Small intestine (tissue), 7 donors: ENCODE data around the gene TLR8. TPM values are rescaled to one million over a fixed set of nuclear protein-coding genes. Genes with fewer than 3 reads are reported as not detected.

Source experiments
- DNase-seq, 2 donors: peaks; one replicate each; pipeline versions ENCODE4 v3.0.0 to v3.0.0-alpha.2; 2013
- FAIRE-seq: peaks from 2 replicates; lab custom pipeline; 2012; peaks lifted over from hg19 to GRCh38; lab: Jason Lieb, UNC
- H3K27ac ChIP-seq, 3 donors: one replicate each; pipeline ENCODE4 v1.5.1; 2013; ENCODE audit warnings: low read length in 2 of 3, mild to moderate bottlenecking in 2 of 3, control low read depth in 1 of 3, inconsistent platforms in 1 of 3, low read depth in 1 of 3, moderate library complexity in 1 of 3
- H3K27me3 ChIP-seq, 3 donors: one replicate each; pipeline ENCODE4 v1.6.1; 2013; ENCODE audit warnings: low read length in 3 of 3, inconsistent platforms in 1 of 3; ENCODE audit not compliant: control insufficient read depth in 3 of 3, insufficient read depth in 3 of 3
- H3K36me3 ChIP-seq, 3 donors: one replicate each; pipeline ENCODE4 v1.6.1; 2013; ENCODE audit warnings: low read length in 3 of 3, inconsistent platforms in 1 of 3, low read depth in 1 of 3, mild to moderate bottlenecking in 1 of 3, moderate library complexity in 1 of 3; ENCODE audit not compliant: control insufficient read depth in 3 of 3, insufficient read depth in 2 of 3
- H3K4me1 ChIP-seq, 3 donors: one replicate each; pipeline ENCODE4 v1.6.1; 2013; ENCODE audit warnings: low read length in 2 of 3, inconsistent platforms in 1 of 3, low read depth in 1 of 3, mild to moderate bottlenecking in 1 of 3, moderate library complexity in 1 of 3; ENCODE audit not compliant: control insufficient read depth in 3 of 3, insufficient read depth in 2 of 3
- H3K4me3 ChIP-seq, 3 donors: one replicate each; pipeline ENCODE4 v1.5.1; 2013; ENCODE audit warnings: low read length in 3 of 3, control low read depth in 1 of 3, inconsistent platforms in 1 of 3, low read depth in 1 of 3, mild to moderate bottlenecking in 1 of 3, moderate library complexity in 1 of 3
- H3K9me3 ChIP-seq, 2 donors: one replicate each; pipeline ENCODE4 v1.6.1; 2013; ENCODE audit warnings: low read depth in 1 of 2, low read length in 1 of 2; ENCODE audit not compliant: control insufficient read depth in 2 of 2, insufficient read depth in 1 of 2
- WGBS, 3 donors: extraction: QIAGEN DNeasy Blood & Tissue Kit; methylation state at CpG; one replicate each; pipeline ENCODE4 v1.1.7; 2013; 5-methylcytosine and 5-hydroxymethylcytosine counted together
- polyA plus RNA-seq, 4 donors: library from polyadenylated mRNA; stranded (reverse) in 3 of 4; unstranded in 1 of 4; fragments of 200-250 nt in 3 of 4; fragments of 120-200 nt in 1 of 4; gene quantifications; one replicate each; pipeline versions ENCODE4 v1.2.1 to v1.2.3, GENCODE V29; 2013
- donor health status: healthy with polysubstance abuse.
- donor health status: control.
- donor health status: control.
- donor health status: Bipolar disorder and iron deficiency.
- donor health status: healthy.

The TLR8 gene
- polyA plus RNA-seq, 4 donors: 0.22 to 0.73 (median 0.49) TPM

GRCh38 chrX:12903646-12904045 lies 2.8 kb upstream of the TLR8 start:
- H3K27ac ChIP-seq: peak overlapping the region in 1 of 3 donors; percentile 8
- FAIRE-seq (no peak), DNase-seq (no peak)
- no peaks in the 10 kb centered on the region for H3K27me3 ChIP-seq
- no peak overlapping the region for H3K4me3 ChIP-seq
- H3K4me1 ChIP-seq: no peaks in the 10 kb centered on the region
- no peaks in the 10 kb centered on the region for H3K9me3 ChIP-seq
- no peaks in the 10 kb centered on the region for H3K36me3 ChIP-seq
- 57 to 85% (median 81%) methylated on average over 8 of the region's 8 CpGs for WGBS, 3 donors

- no peak overlapping the region for H3K27ac ChIP-seq
- H3K4me3 ChIP-seq: no peak overlapping the region
- no peaks in the 10 kb centered on the region for H3K4me1 ChIP-seq
- H3K9me3 ChIP-seq: no peaks in the 10 kb centered on the region
- FAIRE-seq (no peak), DNase-seq (peak; percentile 9 to 11)
- WGBS, 3 donors: 18 to 45% (median 37%) methylated on average over 10 of the region's 10 CpGs
- no peaks in the 10 kb centered on the region for H3K36me3 ChIP-seq
- no peaks in the 10 kb centered on the region for H3K27me3 ChIP-seq
These were observed 4.2 kb downstream of the TLR8 start for GRCh38 chrX:12910423-12911121.

- no peak overlapping the region for H3K27ac ChIP-seq
- no peak for FAIRE-seq
- WGBS, 3 donors: 52 to 81% (median 77%) methylated on average over 2 of the region's 2 CpGs
- no peaks in the 10 kb centered on the region for H3K4me1 ChIP-seq
- no peaks in the 10 kb centered on the region for H3K9me3 ChIP-seq
- no peak overlapping the region for H3K4me3 ChIP-seq
- H3K36me3 ChIP-seq: no peaks in the 10 kb centered on the region
- DNase-seq: no peak
- no peaks in the 10 kb centered on the region for H3K27me3 ChIP-seq
These were observed 4.7 kb downstream of the TLR8 start for GRCh38 chrX:12911122-12911470.

GRCh38 chrX:12912791-12913482 lies 6.5 kb downstream of the TLR8 start:
- no peak for FAIRE-seq
- DNase-seq: no peak

GRCh38 chrX:12917753-12918152 lies 11.3 kb downstream of the TLR8 start:
- Histone ChIP-seq H3K9me3 (no peaks in the 10 kb centered on the region), H3K4me3 (no peak overlapping the region), H3K36me3 (no peaks in the 10 kb centered on the region), H3K27me3 (no peaks in the 10 kb centered on the region), H3K4me1 (no peaks in the 10 kb centered on the region), H3K27ac (no peak overlapping the region)
- no peak for FAIRE-seq
- 62 to 71% (median 63%) methylated on average over 2 of the region's 2 CpGs for WGBS, 3 donors
- DNase-seq: no peak

More at GRCh38 chrX:12912791-12913482, 6.5 kb downstream of the TLR8 start:
- no peak overlapping the region for H3K4me3 ChIP-seq
- no peaks in the 10 kb centered on the region for H3K36me3 ChIP-seq
- no peaks in the 10 kb centered on the region for H3K27me3 ChIP-seq
- H3K4me1 ChIP-seq: no peaks in the 10 kb centered on the region
- no peak overlapping the region for H3K27ac ChIP-seq
- 69 to 84% (median 76%) methylated on average over 5 of the region's 5 CpGs for WGBS, 3 donors
- H3K9me3 ChIP-seq: no peaks in the 10 kb centered on the region

GRCh38 chrX:12919051-12919450 lies 12.6 kb downstream of the TLR8 start:
- H3K4me1 ChIP-seq: no peaks in the 10 kb centered on the region
- H3K36me3 ChIP-seq: no peaks in the 10 kb centered on the region
- no peaks in the 10 kb centered on the region for H3K27me3 ChIP-seq
- H3K9me3 ChIP-seq: no peaks in the 10 kb centered on the region
- no peak for FAIRE-seq
- H3K27ac ChIP-seq: no peak overlapping the region
- no peak for DNase-seq
- WGBS, 3 donors: 78 to 83% (median 81%) methylated on average over 10 of the region's 10 CpGs
- no peak overlapping the region for H3K4me3 ChIP-seq

- no peak for DNase-seq
- Histone ChIP-seq H3K9me3 (no peaks in the 10 kb centered on the region), H3K27ac (no peak overlapping the region), H3K36me3 (no peaks in the 10 kb centered on the region), H3K4me1 (no peaks in the 10 kb centered on the region), H3K27me3 (no peaks in the 10 kb centered on the region), H3K4me3 (no peak overlapping the region)
- WGBS, 3 donors: 81 to 89% (median 81%) methylated on average over 8 of the region's 8 CpGs
- FAIRE-seq: no peak
These were observed 13.2 kb downstream of the TLR8 start for GRCh38 chrX:12919620-12920019.

- FAIRE-seq: no peak
- Histone ChIP-seq H3K27me3 (no peaks in the 10 kb centered on the region), H3K4me1 (no peaks in the 10 kb centered on the region), H3K36me3 (no peaks in the 10 kb centered on the region), H3K9me3 (no peaks in the 10 kb centered on the region), H3K4me3 (no peak overlapping the region), H3K27ac (no peak overlapping the region)
- no peak for DNase-seq
- 80 to 82% (median 81%) methylated on average over 8 of the region's 8 CpGs for WGBS, 3 donors
These were observed 14.6 kb downstream of the TLR8 start for GRCh38 chrX:12920990-12921389.
